G401.6 (cell line): ENCODE results near the gene POTEM.
"Not testable (repeated sequence)": the region's sequence is repeated elsewhere in the genome, so short reads cannot be mapped to it uniquely, and the experiment has no call there.

Experiments used
- FAIRE-seq: peaks from 2 replicates; lab custom pipeline; 2012; peaks lifted over from hg19 to GRCh38; lab: Jason Lieb, UNC

The POTEM gene

DNA sequence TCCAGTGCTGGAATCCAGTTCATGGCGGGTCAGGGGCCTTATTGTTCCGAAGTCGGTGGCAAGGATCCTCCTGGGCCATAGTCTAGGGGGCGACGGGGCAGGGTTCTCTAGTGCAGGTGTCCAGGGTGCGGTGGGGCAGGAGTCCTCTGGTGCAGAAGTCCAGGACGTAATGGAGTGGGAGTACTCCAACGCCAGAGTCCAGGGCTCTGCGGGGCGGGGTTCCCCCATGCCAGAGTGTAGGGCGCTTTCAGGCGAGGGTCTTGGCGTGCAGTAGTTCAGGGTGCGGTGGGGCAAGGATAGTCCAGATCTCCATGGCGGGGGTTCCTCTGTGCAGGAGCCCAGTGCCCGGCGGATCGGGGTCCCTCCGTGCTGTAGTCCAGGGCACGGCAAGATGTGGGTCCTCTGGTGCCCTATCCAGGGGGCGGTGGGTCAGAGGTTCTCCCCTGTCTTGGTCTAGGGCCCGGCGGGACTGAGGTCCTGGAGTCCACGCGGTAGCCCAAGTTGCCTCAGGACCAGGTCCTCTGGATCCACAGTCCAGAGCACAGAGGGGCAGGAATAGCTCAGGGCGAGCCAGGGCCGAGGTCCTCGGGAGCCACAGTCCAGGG is 70.9 kb downstream of the POTEM start:
- not testable (repeated sequence) for FAIRE-seq

DNA sequence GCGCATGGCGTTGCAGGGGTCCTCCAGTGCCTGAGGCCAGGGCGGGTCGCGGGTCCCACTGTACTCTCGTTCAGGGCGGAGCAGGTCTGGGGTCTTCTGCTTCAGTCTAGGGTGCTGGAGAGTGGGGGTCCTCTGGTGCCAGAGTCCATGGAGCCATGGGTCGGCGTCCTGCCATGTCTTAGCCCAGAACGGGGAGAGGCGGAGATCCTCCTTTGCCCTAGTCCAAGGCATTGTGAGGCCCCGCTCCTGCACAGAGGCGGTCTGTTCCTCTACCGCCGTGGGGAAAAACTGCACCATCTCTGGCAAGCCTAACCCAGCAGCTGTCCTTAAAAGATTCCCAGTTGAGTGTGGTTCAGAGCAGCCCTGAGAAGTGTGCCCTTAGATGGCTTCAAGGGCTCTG is 71.6 kb downstream of the POTEM start:
- not testable (repeated sequence) for FAIRE-seq

DNA sequence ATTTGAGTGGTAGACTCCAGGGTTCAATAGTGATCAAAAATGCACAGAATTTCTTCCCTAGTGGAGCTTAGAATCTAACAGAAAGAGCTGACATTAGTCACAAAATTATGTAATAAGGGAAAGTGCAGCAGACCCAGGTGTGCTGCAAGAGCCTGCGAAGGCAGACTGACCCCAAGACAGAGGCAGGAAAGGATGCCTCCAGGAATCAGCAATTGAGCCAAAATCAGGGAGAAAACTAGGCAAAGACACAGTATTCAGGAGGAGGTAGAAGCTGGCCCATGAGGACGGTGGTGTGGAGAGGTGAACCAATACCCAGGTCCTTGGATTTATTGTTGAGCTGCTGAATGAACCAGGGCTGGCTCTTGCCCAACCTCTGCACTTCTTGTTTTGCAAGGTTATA is 76.2 kb downstream of the POTEM start:
- not testable (repeated sequence) for FAIRE-seq
